ENCODE data around the gene DEFB121. TPM values are rescaled to one million over a fixed set of nuclear protein-coding genes. Genes with fewer than 3 reads are reported as not detected.

The DEFB121 gene
- total and polyA plus RNA-seq, 2 experiments from 2014 or later = not detected

GRCh38 chr20:31390490-31390889 lies 15.5 kb downstream of the DEFB121 start, which contains the start of gene DEFB119:
Gene DEFB119, minus strand, starts transcription at chr20:31390590. Its CDS starts 107 bp downstream, at chr20:31390483.
- Histone ChIP-seq H3K27me3 (ENCODE audit: insufficient read depth) (no peaks in the 10 kb centered on the region), H4K20me1 (replicated peaks; ENCODE audit: insufficient read depth) (no peaks in the 10 kb centered on the region), H3K79me2 (replicated peaks; ENCODE audit: insufficient read depth) (no peaks in the 10 kb centered on the region), H3K4me1 (ENCODE audit: insufficient read depth) (no peaks in the 10 kb centered on the region), H3K27ac (ENCODE audit: low read depth) (no peak within 1 kb of the TSS), H3K9me2 (ENCODE audit: insufficient read depth) (0 out of 2 replicates have a peak, but pooled peaks cover 8% of the 10 kb centered on the region), H3K4me2 (no peak within 1 kb of the TSS), H2AFZ (no peak within 1 kb of the TSS), H3F3A (replicated peaks; ENCODE audit: low read depth) (no peaks in the 10 kb centered on the region), H3K36me3 (ENCODE audit: insufficient read depth) (peaks cover 4% of the 10 kb centered on the region; the same call in 1 of the 2 replicates), H3K4me3 (no peak within 1 kb of the TSS)
- no peak for ATAC-seq
- Mint-ChIP-seq H3K4me1 (no peaks in the 10 kb centered on the region), H3K4me3 (no peak within 1 kb of the TSS), H3K27me3 (ENCODE audit: insufficient read depth, low read depth, poor library complexity) (peaks cover 6% of the 10 kb centered on the region), H3K9me3 (peaks cover 64% of the 10 kb centered on the region), H3K27ac (no peak within 1 kb of the TSS), H3K36me3 (ENCODE audit: low read depth) (peaks cover 48% of the 10 kb centered on the region)
- DNase-seq (ENCODE audit: low spot score) = no peak
- TF ChIP-seq REST (IDR thresholded peaks at IDR 0.05; ENCODE audit: unreplicated experiment) (no peak), NANOG (IDR thresholded peaks at IDR 0.05; ENCODE audit: borderline replicate concordance) (no peak), JUNB (IDR thresholded peaks at IDR 0.05; ENCODE audit: unreplicated experiment) (no peak), EZH2phosphoT487 (IDR thresholded peaks at IDR 0.05; ENCODE audit: unreplicated experiment) (no peak), ZNF462 (CRISPR knock-in tag; IDR thresholded peaks at IDR 0.05) (no peak), ETS1 (IDR thresholded peaks at IDR 0.05) (no peak), CREB1 (CRISPR knock-in tag; IDR thresholded peaks at IDR 0.05; ENCODE audit: low read depth) (no peak), POLR2AphosphoS5 (IDR thresholded peaks at IDR 0.05; ENCODE audit: low read depth) (no peak), STAT1 (IDR thresholded peaks at IDR 0.05; ENCODE audit: unreplicated experiment) (no peak), EZH2 (IDR thresholded peaks at IDR 0.05; ENCODE audit: low read depth, unreplicated experiment) (no peak), ZNF114 (CRISPR knock-in tag; IDR thresholded peaks at IDR 0.05) (no peak), ZNF331 (CRISPR knock-in tag; IDR thresholded peaks at IDR 0.05; ENCODE audit: low read depth) (no peak), CTCF (conservative IDR thresholded peaks at IDR 0.05; ENCODE audit: low read depth in 2 of 2) (no peak)
